Activated naive CD8-positive, alpha-beta T cell (primary cell): ENCODE data around the gene NPC1L1.

Experiments used
- H3K27ac Mint-ChIP-seq: one replicate; pipeline ENCODE4 v1.8.0; 2021; ENCODE audit warnings: mixed read lengths
- H3K27me3 Mint-ChIP-seq: one replicate; pipeline ENCODE4 v1.8.0; 2021; ENCODE audit warnings: mixed read lengths
- H3K36me3 Mint-ChIP-seq: one replicate; pipeline ENCODE4 v1.8.0; 2021; ENCODE audit warnings: mixed read lengths
- H3K4me1 Mint-ChIP-seq: one replicate; pipeline ENCODE4 v1.8.0; 2021; ENCODE audit warnings: low read depth, mixed read lengths
- H3K4me3 Mint-ChIP-seq: one replicate; pipeline ENCODE4 v1.8.0; 2021; ENCODE audit warnings: mild to moderate bottlenecking, mixed read lengths
- H3K9me3 Mint-ChIP-seq: one replicate; pipeline ENCODE4 v1.8.0; 2021; ENCODE audit warnings: low read depth, mixed read lengths

Gene NPC1L1

DNA sequence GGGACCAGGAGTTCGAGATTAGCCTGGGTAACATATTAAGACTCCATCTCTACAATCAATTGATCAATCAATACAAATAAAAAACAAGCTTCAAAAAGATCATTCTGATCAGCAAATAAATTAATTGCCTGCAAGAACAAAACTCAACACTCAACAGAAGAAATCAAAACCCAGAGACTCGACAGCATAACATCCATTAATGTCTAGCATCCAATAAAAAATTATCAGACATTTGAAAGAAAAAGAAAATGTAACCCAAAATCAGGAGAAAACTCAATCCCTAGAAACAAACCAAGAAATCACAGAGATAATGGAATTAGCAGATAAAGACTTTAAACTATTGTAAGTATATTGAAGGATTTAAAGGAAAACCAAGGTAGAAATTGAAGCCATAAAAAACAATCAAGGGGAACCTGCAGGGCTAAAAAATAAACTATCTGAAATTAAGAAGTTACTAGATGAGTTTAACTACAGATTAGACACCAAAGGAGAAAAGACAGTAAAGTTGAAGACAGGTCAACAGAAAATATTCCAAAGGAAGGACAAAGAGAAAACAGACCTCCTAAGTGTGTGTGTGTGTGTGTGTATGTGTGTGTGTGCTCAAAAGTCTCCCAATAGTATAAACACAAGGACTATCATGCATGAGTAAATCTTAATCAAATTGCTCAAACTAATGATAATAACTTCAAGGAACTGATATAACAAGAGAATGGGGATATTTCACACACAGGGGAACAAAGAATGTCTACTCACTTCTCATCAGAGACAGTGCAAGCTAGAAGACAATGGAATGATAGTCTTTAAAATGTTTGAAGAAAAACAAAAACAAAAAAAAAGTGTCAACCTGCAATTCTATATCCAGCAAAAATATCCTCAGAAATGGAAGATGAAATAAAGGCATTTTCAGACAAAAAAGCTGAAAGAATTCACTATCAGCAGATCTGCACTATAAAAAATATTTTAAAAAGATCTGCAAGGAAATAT, 58.3 kb downstream of the NPC1L1 start:
- Mint-ChIP-seq H3K9me3 (peaks cover 5% of the 10 kb centered on the region), H3K4me3 (no peak overlapping the region), H3K4me1 (peaks cover 70% of the 10 kb centered on the region), H3K27me3 (no peaks in the 10 kb centered on the region), H3K36me3 (peaks cover 36% of the 10 kb centered on the region), H3K27ac (no peak overlapping the region)

- Mint-ChIP-seq H3K27me3 (no peaks in the 10 kb centered on the region), H3K9me3 (no peaks in the 10 kb centered on the region), H3K4me1 (peaks cover 56% of the 10 kb centered on the region), H3K4me3 (no peak overlapping the region), H3K36me3 (peaks cover 18% of the 10 kb centered on the region), H3K27ac (no peak overlapping the region)
Measured at GRCh38 chr7:44477938-44478337, 63.2 kb downstream of the NPC1L1 start.

DNA sequence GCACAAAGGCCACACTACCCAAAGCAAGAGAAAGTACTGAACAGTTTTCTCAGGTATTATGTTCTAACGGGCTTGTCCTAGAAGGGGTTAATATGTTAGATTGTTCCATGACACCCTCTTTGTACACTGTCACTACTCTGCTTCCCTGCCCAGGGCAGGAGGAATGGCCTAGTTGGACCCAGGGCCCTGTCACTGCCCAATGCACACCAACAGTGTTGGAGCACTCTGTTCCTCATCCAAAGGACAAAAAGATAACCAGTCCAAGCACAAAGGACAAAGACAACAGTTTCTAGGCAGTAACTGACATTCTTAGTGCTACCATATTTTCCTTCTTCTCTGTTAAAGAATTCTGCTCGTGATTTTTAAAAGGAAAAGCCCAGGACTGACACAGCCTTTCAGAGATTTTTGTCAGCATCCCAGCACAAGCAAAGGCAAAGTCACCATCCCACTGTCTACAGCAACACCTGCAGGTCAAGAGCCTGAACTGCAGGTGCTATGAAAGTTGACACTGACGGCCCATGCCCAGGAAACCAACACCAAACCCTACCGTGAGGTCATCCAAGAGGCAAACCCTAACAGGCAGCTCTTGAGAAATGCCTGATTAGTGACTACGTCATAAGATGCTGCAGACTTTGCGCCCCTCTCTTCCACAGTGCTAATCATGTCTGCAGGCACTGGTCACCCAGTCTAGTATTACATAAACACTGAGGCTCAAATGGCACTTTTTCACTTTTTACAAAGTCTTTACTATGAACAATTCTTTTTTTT, 63.9 kb downstream of the NPC1L1 start:
- peaks cover 13% of the 10 kb centered on the region for H3K36me3 Mint-ChIP-seq
- H3K27me3 Mint-ChIP-seq, result no peaks in the 10 kb centered on the region
- H3K4me1 Mint-ChIP-seq, result peaks cover 55% of the 10 kb centered on the region
- H3K9me3 Mint-ChIP-seq, result no peaks in the 10 kb centered on the region
- no peak overlapping the region for H3K4me3 Mint-ChIP-seq
- H3K27ac Mint-ChIP-seq, result peak overlapping the region; percentile 25

- H3K36me3 Mint-ChIP-seq, result peaks cover 10% of the 10 kb centered on the region
- H3K4me3 Mint-ChIP-seq, result no peak overlapping the region
Measured at GRCh38 chr7:44476313-44476712, 64.8 kb downstream of the NPC1L1 start.

DNA sequence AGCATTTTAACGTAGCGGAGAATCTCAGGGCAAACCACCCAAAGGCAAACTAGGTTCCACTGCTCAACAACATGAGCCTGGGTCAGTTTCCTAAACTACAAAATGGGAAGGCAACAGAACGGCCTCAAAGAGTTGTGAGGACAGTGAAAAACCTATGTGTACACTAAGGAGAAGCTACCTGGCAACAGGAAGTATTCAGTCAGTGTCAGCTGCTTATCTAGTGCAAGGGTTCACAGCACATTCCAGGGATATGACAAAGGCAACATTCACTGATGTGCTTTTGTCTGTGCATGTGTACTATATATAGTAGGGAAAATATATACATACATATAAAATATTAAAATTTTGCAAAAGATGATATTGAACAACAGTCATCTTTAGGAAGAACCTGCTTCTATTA, 67.8 kb downstream of the NPC1L1 start:
- H3K9me3 Mint-ChIP-seq, result no peaks in the 10 kb centered on the region
- peaks cover 63% of the 10 kb centered on the region for H3K4me1 Mint-ChIP-seq

More at GRCh38 chr7:44476313-44476712, 64.8 kb downstream of the NPC1L1 start:
- H3K4me1 Mint-ChIP-seq, result peaks cover 54% of the 10 kb centered on the region
- no peaks in the 10 kb centered on the region for H3K9me3 Mint-ChIP-seq
- no peaks in the 10 kb centered on the region for H3K27me3 Mint-ChIP-seq
- no peak overlapping the region for H3K27ac Mint-ChIP-seq

DNA sequence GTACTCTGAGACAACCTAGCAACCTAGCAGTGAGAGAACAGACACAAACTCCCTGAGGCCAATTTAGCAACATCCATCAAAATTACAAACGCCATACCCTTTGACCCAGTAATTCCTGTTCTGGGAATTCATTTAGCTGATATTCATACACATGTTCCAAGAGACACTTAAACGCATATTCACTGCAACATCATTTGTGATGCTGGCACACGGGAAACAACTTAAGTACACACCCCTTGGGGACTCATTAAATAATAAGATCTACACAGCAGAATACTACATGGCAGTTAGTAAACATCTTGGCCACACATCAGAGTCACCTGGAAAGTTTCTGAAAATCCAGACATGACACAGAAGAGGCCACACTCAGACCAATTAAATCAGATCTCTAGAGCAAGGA, 68.3 kb downstream of the NPC1L1 start:
- peaks cover 8% of the 10 kb centered on the region for H3K36me3 Mint-ChIP-seq
- no peaks in the 10 kb centered on the region for H3K9me3 Mint-ChIP-seq
- peaks cover 63% of the 10 kb centered on the region for H3K4me1 Mint-ChIP-seq
- no peaks in the 10 kb centered on the region for H3K27me3 Mint-ChIP-seq
- no peak overlapping the region for H3K4me3 Mint-ChIP-seq
- peak overlapping the region; percentile 19 for H3K27ac Mint-ChIP-seq

More for the DNA sequence above, 67.8 kb downstream of the NPC1L1 start:
- Mint-ChIP-seq H3K27me3 (no peaks in the 10 kb centered on the region), H3K27ac (no peak overlapping the region), H3K36me3 (peaks cover 8% of the 10 kb centered on the region), H3K4me3 (no peak overlapping the region)

DNA sequence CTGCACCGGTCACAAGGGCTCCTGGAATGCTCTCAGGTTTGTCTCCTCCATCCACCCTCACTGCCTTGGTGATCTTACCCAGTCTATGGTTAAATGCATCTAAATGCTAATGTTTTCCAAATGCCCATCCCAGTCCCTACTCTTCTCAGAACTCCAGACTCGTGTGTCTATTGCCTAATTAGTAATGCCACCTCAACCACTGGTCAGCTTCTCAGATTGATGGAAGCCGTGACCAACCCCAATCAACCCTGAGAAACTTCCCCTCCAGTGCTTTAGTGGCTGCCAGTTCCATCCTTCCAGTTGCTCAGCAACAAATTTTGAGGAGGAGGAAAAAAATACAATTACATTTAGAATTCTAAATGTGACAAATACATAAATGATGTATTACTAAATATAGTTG, 69.3 kb downstream of the NPC1L1 start:
- Mint-ChIP-seq H3K4me3 (no peak overlapping the region), H3K9me3 (no peaks in the 10 kb centered on the region), H3K4me1 (peaks cover 62% of the 10 kb centered on the region), H3K27ac (no peak overlapping the region), H3K36me3 (peaks cover 12% of the 10 kb centered on the region), H3K27me3 (no peaks in the 10 kb centered on the region)

- H3K27ac Mint-ChIP-seq, result peak overlapping the region; percentile 42
- H3K4me3 Mint-ChIP-seq, result no peak overlapping the region
- peaks cover 12% of the 10 kb centered on the region for H3K36me3 Mint-ChIP-seq
- H3K27me3 Mint-ChIP-seq, result no peaks in the 10 kb centered on the region
- H3K9me3 Mint-ChIP-seq, result no peaks in the 10 kb centered on the region
- peaks cover 62% of the 10 kb centered on the region for H3K4me1 Mint-ChIP-seq
Measured at GRCh38 chr7:44471436-44471835, 69.7 kb downstream of the NPC1L1 start.

DNA sequence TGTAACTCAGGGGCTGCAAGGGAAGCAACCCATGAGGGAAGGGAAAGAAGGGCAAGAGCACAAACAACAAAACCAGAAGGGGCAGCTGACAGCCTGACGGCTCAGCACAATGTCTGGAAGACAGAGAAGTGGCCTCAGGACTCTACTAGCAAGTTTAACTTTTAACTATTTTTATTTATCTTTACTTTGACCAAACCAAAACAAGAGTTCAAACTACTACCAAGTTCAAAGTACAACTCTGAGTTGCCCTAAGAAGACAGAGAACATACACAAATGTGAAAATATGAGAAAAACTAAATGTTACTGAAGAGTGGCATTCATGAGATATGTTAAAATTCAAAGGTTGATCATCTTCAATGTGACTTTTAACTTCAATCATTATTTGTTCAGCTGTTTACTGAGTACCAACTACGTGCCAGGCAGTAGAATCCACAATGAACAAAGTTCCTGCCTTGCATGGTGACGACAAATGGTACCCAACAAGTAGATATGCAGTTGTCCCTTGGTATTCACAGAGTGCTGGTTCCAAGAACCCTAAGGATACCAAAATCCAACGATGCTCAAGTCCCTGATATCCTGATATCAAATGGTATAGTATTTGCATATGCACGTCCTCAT, 70.4 kb downstream of the NPC1L1 start:
- Mint-ChIP-seq H3K4me3 (no peak overlapping the region), H3K9me3 (no peaks in the 10 kb centered on the region), H3K27ac (peak overlapping the region; percentile 22), H3K27me3 (no peaks in the 10 kb centered on the region), H3K36me3 (peaks cover 12% of the 10 kb centered on the region), H3K4me1 (peaks cover 68% of the 10 kb centered on the region)

- H3K9me3 Mint-ChIP-seq, result no peaks in the 10 kb centered on the region
- no peak overlapping the region for H3K27ac Mint-ChIP-seq
- peaks cover 72% of the 10 kb centered on the region for H3K4me1 Mint-ChIP-seq
- H3K36me3 Mint-ChIP-seq, result peaks cover 17% of the 10 kb centered on the region
- no peaks in the 10 kb centered on the region for H3K27me3 Mint-ChIP-seq
- no peak overlapping the region for H3K4me3 Mint-ChIP-seq
Measured at GRCh38 chr7:44470135-44470479, 71.0 kb downstream of the NPC1L1 start.

- Mint-ChIP-seq H3K27ac (no peak overlapping the region), H3K36me3 (peaks cover 17% of the 10 kb centered on the region), H3K4me3 (no peak overlapping the region), H3K9me3 (no peaks in the 10 kb centered on the region), H3K4me1 (peaks cover 73% of the 10 kb centered on the region), H3K27me3 (no peaks in the 10 kb centered on the region)
Measured at GRCh38 chr7:44469461-44470134, 71.5 kb downstream of the NPC1L1 start.

GRCh38 chr7:44467217-44467548, 73.9 kb downstream of the NPC1L1 start:
- H3K36me3 Mint-ChIP-seq, result peaks cover 9% of the 10 kb centered on the region
- H3K9me3 Mint-ChIP-seq, result no peaks in the 10 kb centered on the region
- no peaks in the 10 kb centered on the region for H3K27me3 Mint-ChIP-seq
- H3K27ac Mint-ChIP-seq, result peak overlapping the region; percentile 78
- no peak overlapping the region for H3K4me3 Mint-ChIP-seq
- H3K4me1 Mint-ChIP-seq, result peaks cover 72% of the 10 kb centered on the region

- H3K36me3 Mint-ChIP-seq, result peaks cover 10% of the 10 kb centered on the region
- peak overlapping the region; percentile 78 for H3K27ac Mint-ChIP-seq
Measured at GRCh38 chr7:44466300-44467216, 74.6 kb downstream of the NPC1L1 start.

GRCh38 chr7:44465490-44465889, 75.6 kb downstream of the NPC1L1 start:
- no peaks in the 10 kb centered on the region for H3K27me3 Mint-ChIP-seq
- H3K4me3 Mint-ChIP-seq, result peak overlapping the region; percentile 7
- H3K9me3 Mint-ChIP-seq, result no peaks in the 10 kb centered on the region
- H3K36me3 Mint-ChIP-seq, result peaks cover 12% of the 10 kb centered on the region
- peak overlapping the region; percentile 46 for H3K27ac Mint-ChIP-seq
- peaks cover 80% of the 10 kb centered on the region for H3K4me1 Mint-ChIP-seq

More at GRCh38 chr7:44466300-44467216, 74.6 kb downstream of the NPC1L1 start:
- Mint-ChIP-seq H3K9me3 (no peaks in the 10 kb centered on the region), H3K27me3 (no peaks in the 10 kb centered on the region), H3K4me1 (peaks cover 74% of the 10 kb centered on the region), H3K4me3 (peak overlapping the region; percentile 12)
